K562 (cell line): ENCODE results near the gene TP73. TPM values are rescaled to one million over a fixed set of nuclear protein-coding genes. Genes with fewer than 3 reads are reported as not detected.

Experiments used
- BACH1 ChIP-seq: fragments of 200-800 bp; sonication (Bioruptor generic); IDR thresholded peaks from 2 replicates; pipeline ENCODE4 v1.6.1; 2016; ENCODE audit warnings: missing genetic modification characterization, missing compliant biosample characterization
- GTF2A2 ChIP-seq: IDR thresholded peaks from 2 replicates; pipeline ENCODE4 v1.6.1; 2016; ENCODE audit warnings: mild to moderate bottlenecking, missing genetic modification characterization, missing compliant biosample characterization
- MEF2A ChIP-seq: IDR thresholded peaks from 2 replicates; pipeline ENCODE4 v1.6.1; 2011; ENCODE audit warnings: low read depth, mild to moderate bottlenecking, low read length, moderate library complexity; ENCODE audit not compliant: control insufficient read depth
- ZFPM2 ChIP-seq: fragments of 250-450 bp; sonication (Bioruptor Pico); IDR thresholded peaks from 2 replicates; pipeline ENCODE4 v1.5.1; 2022; ENCODE audit warnings: mild to moderate bottlenecking
- ZNF644 ChIP-seq: fragments of 200-800 bp; sonication (Bioruptor generic); IDR thresholded peaks from 2 replicates; pipeline ENCODE4 v1.6.1; 2016; ENCODE audit warnings: low read depth, missing genetic modification characterization, missing compliant biosample characterization
- ZNF740 ChIP-seq, 3 experiments: fragments of 200-800 bp in 1 of 3; sonication (Bioruptor generic) in 1 of 3; sonication (generic) in 1 of 3; formaldehyde crosslinking in 1 of 3; IDR thresholded peaks; 2 replicates each; pipeline versions ENCODE4 v1.6.1 to v1.8.0; 2016 to 2022; ENCODE audit warnings: mild to moderate bottlenecking in 2 of 3, missing compliant biosample characterization in 2 of 3, missing genetic modification characterization in 2 of 3, missing genetic modification reagents in 1 of 3
- polyA plus RNA-seq, 8 experiments: library from polyadenylated mRNA; depleted of rRNA in 4 of 8; stranded (reverse) in 5 of 8; unstranded in 3 of 8; fragments of >200 nt; fragmentation: Nextera tagmentation in 2 of 8; fragmentation: Illumina TruSeq in 1 of 8; extraction: Ambion mirVana in 2 of 8; extraction: Trizol in 1 of 8; gene quantifications; 2 replicates each; pipeline versions ENCODE4 v1.2.1 to v1.2.3, GENCODE V29; 2011 to 2014; ENCODE audit warnings: inconsistent platforms in 1 of 8, missing spikeins in 1 of 8
- total RNA-seq, 7 experiments: library from RNA; depleted of rRNA in 6 of 7; stranded (reverse); fragments of >200 nt in 6 of 7; fragmentation: Illumina TruSeq in 2 of 7; extraction: Trizol in 2 of 7; gene quantifications; 2 replicates each; pipeline versions ENCODE4 v1.2.1 to v1.2.3, GENCODE V29; 2011 to 2021; ENCODE audit warnings: low replicate concordance in 1 of 7

TP73 gene
- total and polyA plus RNA-seq, 9 of the 15 experiments (the other 6 are each of a cell fraction or from before 2014, with no cell fraction given): 0.07 to 1.6 (median 0.40) TPM; not detected in 2

GRCh38 chr1:3741566-3742438, 89.5 kb downstream of the TP73 start (continued):
- TF ChIP-seq ZNF740 (CRISPR knock-in tag; IDR thresholded peaks at IDR 0.05) (no peak), ZNF740 (tag; IDR thresholded peaks at IDR 0.05) (no peak), GTF2A2 (no peak), ZNF644 (tag) (no peak), MEF2A (no peak), ZFPM2 (CRISPR knock-in tag) (no peak), BACH1 (no peak)
- TF ChIP-seq, all 486 proteins: peak for 0
